HK-2 (cell line): ENCODE measurements around the gene BTG4.

Source experiments
- DNase-seq: peaks from one replicate; pipeline ENCODE4 v3.0.0-alpha.2; 2018; ENCODE audit not compliant: unreplicated experiment

Gene BTG4

GRCh38 chr11:111512296-111513239, at the start of gene BTG4:
Gene BTG4 (minus strand): TSS chr11:111512386. CDS start chr11:111498776, 13,610 bp downstream.
- no peak for DNase-seq

- DNase-seq = no peak
Measured at GRCh38 chr11:111561791-111562325, 49.7 kb upstream of the BTG4 start.

GRCh38 chr11:111561306-111561705, 49.1 kb upstream of the BTG4 start:
- DNase-seq = no peak

- DNase-seq = no peak
Measured at GRCh38 chr11:111560800-111561199, 48.6 kb upstream of the BTG4 start.

- no peak for DNase-seq
Measured at GRCh38 chr11:111559800-111560464, 47.7 kb upstream of the BTG4 start.

- DNase-seq = no peak
Measured at GRCh38 chr11:111557425-111558111, 45.4 kb upstream of the BTG4 start.

- DNase-seq = no peak
Measured at GRCh38 chr11:111555255-111555654, 43.1 kb upstream of the BTG4 start.

GRCh38 chr11:111554532-111554931, 42.3 kb upstream of the BTG4 start:
- no peak for DNase-seq

- no peak for DNase-seq
Measured at GRCh38 chr11:111550258-111550657, 38.1 kb upstream of the BTG4 start.

- DNase-seq = no peak
Measured at GRCh38 chr11:111549869-111550203, 37.6 kb upstream of the BTG4 start.

- no peak for DNase-seq
Measured at GRCh38 chr11:111549196-111549868, 37.1 kb upstream of the BTG4 start.

- DNase-seq = no peak
Measured at GRCh38 chr11:111548525-111548924, 36.3 kb upstream of the BTG4 start.

GRCh38 chr11:111542606-111543275, 30.6 kb upstream of the BTG4 start:
- no peak for DNase-seq

GRCh38 chr11:111541254-111542061, 29.3 kb upstream of the BTG4 start:
- DNase-seq = no peak

GRCh38 chr11:111540937-111541253, 28.7 kb upstream of the BTG4 start:
- DNase-seq = no peak

GRCh38 chr11:111540114-111540936, 28.1 kb upstream of the BTG4 start, which contains the start of gene LAYN:
Gene LAYN (plus strand): TSS chr11:111540720. CDS start chr11:111540844, 124 bp downstream.
- DNase-seq = no peak

- DNase-seq = no peak
Measured at GRCh38 chr11:111539426-111540113, 27.4 kb upstream of the BTG4 start.

GRCh38 chr11:111538407-111539114, 26.4 kb upstream of the BTG4 start:
- DNase-seq = no peak
